Adipose tissue (tissue), 3 donors: ENCODE data around the gene LHB. TPM values are rescaled to one million over a fixed set of nuclear protein-coding genes. Genes with fewer than 3 reads are reported as not detected.
"Not testable (repeated sequence)": the region's sequence is repeated elsewhere in the genome, so short reads cannot be mapped to it uniquely, and the experiment has no call there.

Experiments used
- H3K27ac ChIP-seq: one replicate; pipeline ENCODE4 v1.5.1; 2013; ENCODE audit warnings: low read depth, low read length
- WGBS, 3 donors: extraction: QIAGEN DNeasy Blood & Tissue Kit; methylation state at CpG; one replicate each; pipeline ENCODE4 v1.1.7; 2013; 5-methylcytosine and 5-hydroxymethylcytosine counted together
- polyA plus RNA-seq, 3 donors: library from polyadenylated mRNA; stranded (reverse); fragments of 200-250 nt; gene quantifications; one replicate each; pipeline ENCODE4 v1.2.3, GENCODE V29; 2013
- donor health status: healthy with polysubstance abuse.
- donor health status: Bipolar disorder and iron deficiency.
- donor health status: healthy.

LHB gene
- under 1 TPM in 2 of 3 donors, not detected in 1; 0.36 to 0.62 TPM for polyA plus RNA-seq

GRCh38 chr19:49017041-49017665 lies at the start of gene LHB:
LHB (minus strand) TSS chr19:49017091; CDS start chr19:49017081, 10 bp downstream.
- no peak within 1 kb of the TSS for H3K27ac ChIP-seq
- WGBS, 3 donors = 70 to 74% (median 73%) methylated on average over 16 to 17 of the region's 17 CpGs

GRCh38 chr19:49065905-49066512 lies 49.1 kb upstream of the LHB start:
- WGBS, 3 donors = 52 to 61% (median 60%) methylated on average over 13 of the region's 13 CpGs
- no peak overlapping the region for H3K27ac ChIP-seq

- H3K27ac ChIP-seq = no peak within 1 kb of the TSS
- WGBS, 3 donors = 3 to 7% (median 4%) methylated on average over 31 to 52 of the region's 53 CpGs
Observed at GRCh38 chr19:49064768-49065611, 48.1 kb upstream of the LHB start, which contains the start of gene NTF4. NTF4 (minus strand) TSS chr19:49064818; CDS start chr19:49061997, 2,821 bp downstream.

- 51 to 54% (median 52%) methylated on average over 9 to 10 of the region's 10 CpGs for WGBS, 3 donors
- no peak overlapping the region for H3K27ac ChIP-seq
Observed at GRCh38 chr19:49064029-49064629, 47.2 kb upstream of the LHB start.

GRCh38 chr19:49061445-49061844 lies 44.6 kb upstream of the LHB start:
- 67 to 73% (median 69%) methylated on average over 25 of the region's 25 CpGs for WGBS, 3 donors

GRCh38 chr19:49061000-49061399 lies 44.1 kb upstream of the LHB start:
- H3K27ac ChIP-seq = no peak overlapping the region
- WGBS, 3 donors = 93 to 100% (median 97%) methylated on average over 2 of the region's 2 CpGs

More at GRCh38 chr19:49061445-49061844, 44.6 kb upstream of the LHB start:
- H3K27ac ChIP-seq = no peak overlapping the region

- no peak overlapping the region for H3K27ac ChIP-seq
- 50 to 72% (median 50%) methylated on average over 9 of the region's 9 CpGs for WGBS, 3 donors
Observed at GRCh38 chr19:49059053-49059452, 42.2 kb upstream of the LHB start.

- 33 to 42% (median 36%) methylated on average over 10 of the region's 10 CpGs for WGBS, 3 donors
- no peak overlapping the region for H3K27ac ChIP-seq
Observed at GRCh38 chr19:49058562-49058961, 41.7 kb upstream of the LHB start.

GRCh38 chr19:49057636-49058234 lies 40.8 kb upstream of the LHB start, which contains the start of gene CGB7:
CGB7 (minus strand) TSS chr19:49057749; CDS start chr19:49055375, 2,374 bp downstream.
- no peak within 1 kb of the TSS for H3K27ac ChIP-seq
- 2 to 4% (median 2%) methylated on average over 36 to 38 of the region's 38 CpGs for WGBS, 3 donors

GRCh38 chr19:49056902-49057596 lies 40.2 kb upstream of the LHB start:
- H3K27ac ChIP-seq = not testable (repeated sequence)
- 1 to 5% (median 2%) methylated on average over 31 to 34 of the region's 34 CpGs for WGBS, 3 donors

GRCh38 chr19:49056101-49056901 lies 39.4 kb upstream of the LHB start:
- WGBS, 3 donors = 0 to 1% (median 1%) methylated on average over 62 to 63 of the region's 63 CpGs
- H3K27ac ChIP-seq = no peak overlapping the region

- not testable (repeated sequence) for H3K27ac ChIP-seq
- WGBS, 3 donors = 74 to 79% (median 76%) methylated on average over 24 of the region's 24 CpGs
Observed at GRCh38 chr19:49050376-49051033, 33.6 kb upstream of the LHB start.

- WGBS, 3 donors = 70 to 87% (median 78%) methylated on average over 3 of the region's 4 CpGs
- H3K27ac ChIP-seq = not testable (repeated sequence)
Observed at GRCh38 chr19:49049834-49050233, 32.9 kb upstream of the LHB start.

- 54 to 74% (median 73%) methylated on average over 7 to 12 of the region's 12 CpGs for WGBS, 3 donors
- not testable (repeated sequence) for H3K27ac ChIP-seq
Observed at GRCh38 chr19:49049011-49049410, 32.1 kb upstream of the LHB start, which contains the start of gene CGB8. CGB8 (minus strand) TSS chr19:49049111; CDS start chr19:49048739, 372 bp downstream.

- not testable (repeated sequence) for H3K27ac ChIP-seq
- 69 to 74% (median 71%) methylated on average over 13 to 14 of the region's 15 CpGs for WGBS, 3 donors
Observed at GRCh38 chr19:49043548-49043947, 26.7 kb upstream of the LHB start, which contains the start of gene CGB5. CGB5 (plus strand) TSS chr19:49043848; CDS start chr19:49044210, 362 bp downstream.

- 72 to 94% (median 74%) methylated on average over 1 to 3 of the region's 4 CpGs for WGBS, 3 donors
Observed at GRCh38 chr19:49042666-49043065, 25.8 kb upstream of the LHB start.

More at GRCh38 chr19:49042666-49043065, 25.8 kb upstream of the LHB start:
- H3K27ac ChIP-seq = not testable (repeated sequence)
